Calu3 (cell line): ENCODE measurements around the gene NDUFB5. TPM values are rescaled to one million over a fixed set of nuclear protein-coding genes. Genes with fewer than 3 reads are reported as not detected.

Source experiments
- BruUV-seq: library from RNA; stranded (reverse); fragments of 400-500 nt; replicated peaks from 2 replicates; lab custom pipeline; 2021; lab: Mats Ljungman, UMichigan
- CTCF ChIA-PET: fragments of 300-600 bp; sonication (Branson Sonifier 250); formaldehyde crosslinking; loops from one replicate; lab custom pipeline; 2022; ENCODE audit warnings: antibody characterized with exemption; lab: Charles Lee
- DNase-seq: peaks from one replicate; pipeline ENCODE4 v3.0.0; 2022
- H3K27ac Mint-ChIP-seq: one replicate; pipeline ENCODE4 v1.8.0; 2022; ENCODE audit warnings: mixed read lengths; ENCODE audit not compliant: unreplicated experiment
- H3K27me3 Mint-ChIP-seq: one replicate; pipeline ENCODE4 v1.8.0; 2022; ENCODE audit warnings: mixed read lengths; ENCODE audit not compliant: unreplicated experiment
- H3K36me3 Mint-ChIP-seq: one replicate; pipeline ENCODE4 v1.8.0; 2022; ENCODE audit warnings: mild to moderate bottlenecking, moderate library complexity, mixed read lengths; ENCODE audit not compliant: insufficient read depth, unreplicated experiment
- H3K4me1 Mint-ChIP-seq: one replicate; pipeline ENCODE4 v1.8.0; 2022; ENCODE audit warnings: mild to moderate bottlenecking, low read depth, mixed read lengths; ENCODE audit not compliant: unreplicated experiment
- H3K4me3 Mint-ChIP-seq: one replicate; pipeline ENCODE4 v1.8.0; 2022; ENCODE audit warnings: mild to moderate bottlenecking, low read depth, moderate library complexity, mixed read lengths; ENCODE audit not compliant: unreplicated experiment
- H3K9me3 Mint-ChIP-seq: one replicate; pipeline ENCODE4 v1.8.0; 2022; ENCODE audit warnings: low read depth, mixed read lengths; ENCODE audit not compliant: unreplicated experiment
- CTCF ChIP-seq: fragments of 200-600 bp; IDR thresholded peaks from one replicate; pipeline ENCODE4 v1.8.0; 2022; ENCODE audit warnings: antibody characterized with exemption; ENCODE audit not compliant: unreplicated experiment
- intact Hi-C: fragments of 100-400 bp; cut with micrococcal nuclease; formaldehyde crosslinking; loops from one replicate; pipeline ENCODE4 v1.10.0; 2022; ENCODE audit not compliant: unreplicated experiment
- total RNA-seq: library from RNA; stranded (reverse); gene quantifications from 2 replicates; pipeline ENCODE4 v1.2.3, GENCODE V29; 2022

The NDUFB5 gene
- total RNA-seq, 1 experiment from 2014 or later, result 146 TPM

GRCh38 chr3:179603321-179603720 lies 1.3 kb upstream of the NDUFB5 start:
- DNase-seq, result no peak
- Mint-ChIP-seq H3K27me3 (no peaks in the 10 kb centered on the region), H3K4me3 (peak overlapping the region; percentile 86), H3K27ac (peak overlapping the region; percentile 94), H3K9me3 (no peaks in the 10 kb centered on the region), H3K36me3 (peaks cover 55% of the 10 kb centered on the region), H3K4me1 (peaks cover 8% of the 10 kb centered on the region)
- no TSS peak for BruUV-seq
- no peak for TF ChIP-seq CTCF
- intact Hi-C loops, result no loop called here
- CTCF ChIA-PET, result no interaction called here

GRCh38 chr3:179603831-179604230 lies 763 bp upstream of the NDUFB5 start:
- CTCF ChIA-PET, result no interaction called here
- H3K36me3 Mint-ChIP-seq, result peaks cover 50% of the 10 kb centered on the region
- H3K27me3 Mint-ChIP-seq, result no peaks in the 10 kb centered on the region
- intact Hi-C loops, result loop anchor here (2.0 kb wide), 1 partner anchor 41 kb away; no protein-coding TSS in a partner anchor
- peak overlapping the region; percentile 94 for H3K27ac Mint-ChIP-seq
- BruUV-seq, result no TSS peak
- TF ChIP-seq CTCF, result no peak
- H3K4me3 Mint-ChIP-seq, result peak overlapping the region; percentile 86
- H3K9me3 Mint-ChIP-seq, result no peaks in the 10 kb centered on the region
- peaks cover 8% of the 10 kb centered on the region for H3K4me1 Mint-ChIP-seq
- DNase-seq, result no peak

GRCh38 chr3:179606534-179607085 lies 2.0 kb downstream of the NDUFB5 start:
- no TSS peak for BruUV-seq
- DNase-seq, result no peak
- Mint-ChIP-seq H3K27ac (no peak overlapping the region), H3K9me3 (no peaks in the 10 kb centered on the region), H3K4me1 (peaks cover 8% of the 10 kb centered on the region), H3K36me3 (peaks cover 34% of the 10 kb centered on the region), H3K4me3 (no peak overlapping the region), H3K27me3 (no peaks in the 10 kb centered on the region)
- intact Hi-C loops, result no loop called here
- no peak for TF ChIP-seq CTCF
- CTCF ChIA-PET, result no interaction called here

- TF ChIP-seq CTCF, result no peak
- CTCF ChIA-PET, result interaction anchor here (0.6 kb wide), 1 partner anchor 1290 kb away, joined by 4 read pairs; no protein-coding TSS in a partner anchor
- DNase-seq, result no peak
- intact Hi-C loops, result no loop called here
- H3K4me1 Mint-ChIP-seq, result peaks cover 21% of the 10 kb centered on the region
- H3K9me3 Mint-ChIP-seq, result no peaks in the 10 kb centered on the region
- peaks cover 28% of the 10 kb centered on the region for H3K36me3 Mint-ChIP-seq
- no TSS peak for BruUV-seq
- no peak overlapping the region for H3K4me3 Mint-ChIP-seq
- no peaks in the 10 kb centered on the region for H3K27me3 Mint-ChIP-seq
- H3K27ac Mint-ChIP-seq, result no peak overlapping the region
Observed at GRCh38 chr3:179608931-179609720, 4.5 kb downstream of the NDUFB5 start.
